Activated CD4-positive, alpha-beta T cell treated with anti-CD3 and anti-CD28 coated beads, Interleukin-2, amount 50 U/mL, for 16 hours (primary cell): ENCODE data around the gene NCOA1.
"Not testable (repeated sequence)": the region's sequence is repeated elsewhere in the genome, so short reads cannot be mapped to it uniquely, and the experiment has no call there.

Experiments used
- DNase-seq: peaks from one replicate; pipeline ENCODE4 v3.0.0-alpha.2; 2020

Gene NCOA1

DNA sequence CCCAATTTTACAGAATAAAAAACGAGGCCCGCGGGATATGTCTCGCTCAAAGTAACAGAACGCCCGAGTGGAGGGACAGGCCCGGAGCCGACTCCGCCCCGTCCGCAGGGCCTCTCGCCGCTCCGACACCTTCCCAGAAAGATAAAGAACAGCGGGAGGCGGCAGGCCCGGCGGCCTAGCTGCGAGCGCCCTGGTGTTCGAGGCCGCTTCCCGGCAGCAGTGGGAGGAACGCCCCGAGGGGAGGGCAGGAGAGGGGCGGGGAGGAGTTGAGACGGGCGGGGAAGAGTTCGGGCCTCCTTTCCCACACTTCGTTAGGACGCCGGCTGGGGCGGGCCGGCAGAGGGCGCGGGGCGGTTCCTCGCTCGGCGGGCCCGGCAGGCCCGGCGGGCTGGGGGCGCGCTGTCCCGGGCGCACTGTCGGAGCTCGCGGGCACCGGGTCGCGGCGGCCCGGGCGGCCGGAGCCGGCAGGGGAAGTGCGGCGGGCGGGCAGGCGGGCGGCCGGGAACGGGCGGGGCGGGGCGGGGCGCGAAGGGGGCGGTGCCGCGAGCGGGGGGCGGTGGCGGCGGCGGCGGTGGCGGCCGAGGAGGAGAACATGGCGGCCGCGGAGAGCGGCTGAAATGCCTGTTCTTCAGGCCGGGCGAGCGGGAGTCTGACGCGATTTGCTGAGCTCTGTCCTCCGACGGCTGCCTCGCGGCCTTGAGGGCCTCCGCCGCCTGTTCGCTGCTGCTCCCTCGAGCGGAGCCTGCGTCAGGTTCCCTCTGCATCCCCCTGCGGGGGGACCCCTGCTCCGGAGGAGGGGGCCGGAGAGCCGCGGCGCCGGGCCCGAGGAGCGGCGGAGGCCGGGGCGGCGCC lies at the start of gene NCOA1:
NCOA1 (plus strand) TSS at position 565 of the 852 bp plus-strand sequence. CDS start 167,424 bp downstream, outside the sequence.
- DNase-seq = peak; percentile 94

GRCh38 chr2:24448797-24449196 lies 42.3 kb upstream of the NCOA1 start:
- DNase-seq = no peak

- DNase-seq = no peak
These were observed 41.7 kb upstream of the NCOA1 start for GRCh38 chr2:24449344-24449743.

- DNase-seq = no peak
These were observed 39.1 kb upstream of the NCOA1 start for GRCh38 chr2:24451805-24452501.

GRCh38 chr2:24452502-24452885 lies 38.6 kb upstream of the NCOA1 start:
- no peak for DNase-seq

DNA sequence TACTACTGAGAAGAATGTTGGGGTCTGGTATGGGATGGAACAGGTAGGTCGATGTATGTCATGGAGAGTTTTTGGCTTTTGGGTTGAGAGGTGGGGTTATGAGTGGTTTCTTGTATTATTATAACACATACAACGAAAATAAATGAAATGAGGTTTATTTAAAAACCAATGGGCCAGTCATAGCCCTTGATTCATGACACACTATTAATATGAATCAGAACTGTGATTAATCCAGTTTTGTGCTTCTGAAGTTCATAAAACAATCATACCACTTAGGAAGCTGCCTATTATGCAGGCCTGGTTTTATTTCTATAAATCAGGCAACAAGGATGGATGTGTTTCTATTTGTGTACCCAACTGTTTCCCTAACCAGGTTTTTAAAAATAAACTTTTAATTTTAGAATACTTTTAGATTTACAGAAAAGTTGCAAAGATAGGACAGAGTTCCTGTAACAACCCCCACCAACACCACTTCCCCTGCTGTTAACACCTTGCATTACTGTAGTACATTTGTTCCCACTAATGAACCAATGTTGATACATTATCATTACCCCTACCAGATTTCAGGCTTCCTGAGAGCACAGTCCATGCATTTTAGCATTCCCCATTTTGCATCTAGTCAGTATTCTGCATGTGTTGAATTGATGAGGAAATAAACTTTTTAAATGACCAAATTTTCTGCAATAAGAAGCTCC lies 37.5 kb upstream of the NCOA1 start:
- DNase-seq = no peak

DNA sequence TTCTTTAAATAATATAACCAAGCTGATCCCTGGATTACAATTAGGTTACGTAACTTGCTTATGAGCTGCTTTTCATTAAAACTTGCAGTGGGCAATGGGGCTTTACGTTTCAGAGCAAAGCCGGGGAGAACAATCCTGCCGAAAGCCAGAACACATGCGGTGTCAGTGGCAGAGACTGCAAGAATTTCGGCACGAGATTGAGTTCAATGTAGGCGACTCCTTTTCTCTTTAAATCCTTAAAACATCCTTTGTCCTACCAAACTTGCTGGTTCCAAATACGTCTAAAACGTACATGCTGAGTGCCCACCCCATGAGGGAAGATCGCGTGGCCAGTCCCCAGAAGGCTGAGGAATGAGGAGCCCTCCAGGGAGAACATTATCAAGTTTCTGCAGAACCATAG lies 36.8 kb upstream of the NCOA1 start:
- DNase-seq = no peak

- peak; percentile 41 for DNase-seq
These were observed 34.2 kb upstream of the NCOA1 start for GRCh38 chr2:24456599-24457556.

GRCh38 chr2:24457696-24458386 lies 33.2 kb upstream of the NCOA1 start:
- no peak for DNase-seq

GRCh38 chr2:24459224-24460161 lies 31.6 kb upstream of the NCOA1 start:
- DNase-seq = no peak

GRCh38 chr2:24461685-24462084 lies 29.4 kb upstream of the NCOA1 start:
- DNase-seq = peak; percentile 4

GRCh38 chr2:24463271-24463670 lies 27.8 kb upstream of the NCOA1 start:
- no peak for DNase-seq

- DNase-seq = no peak
These were observed 23.9 kb upstream of the NCOA1 start for GRCh38 chr2:24466871-24467870.

DNA sequence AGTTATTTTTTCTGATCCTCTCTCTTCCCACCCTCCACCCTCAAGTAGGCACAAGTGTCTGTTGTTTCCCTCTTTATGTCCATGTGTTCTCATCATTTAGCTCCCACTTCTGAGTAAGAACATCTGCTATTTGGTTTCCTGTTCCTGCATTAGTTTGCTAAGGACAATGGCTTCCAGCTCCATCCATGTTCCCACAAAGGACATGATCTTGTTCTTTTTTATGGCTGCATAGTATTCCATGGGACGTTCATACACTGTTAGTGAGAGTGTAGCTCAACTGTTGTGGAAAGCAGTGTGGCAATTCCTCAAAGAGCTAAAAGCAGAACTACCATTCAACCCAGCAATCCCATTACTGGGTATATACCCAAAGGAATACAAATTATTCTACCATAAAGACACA lies 22.6 kb upstream of the NCOA1 start:
- not testable (repeated sequence) for DNase-seq

- DNase-seq = no peak
These were observed 21.9 kb upstream of the NCOA1 start for GRCh38 chr2:24469148-24469650.

DNA sequence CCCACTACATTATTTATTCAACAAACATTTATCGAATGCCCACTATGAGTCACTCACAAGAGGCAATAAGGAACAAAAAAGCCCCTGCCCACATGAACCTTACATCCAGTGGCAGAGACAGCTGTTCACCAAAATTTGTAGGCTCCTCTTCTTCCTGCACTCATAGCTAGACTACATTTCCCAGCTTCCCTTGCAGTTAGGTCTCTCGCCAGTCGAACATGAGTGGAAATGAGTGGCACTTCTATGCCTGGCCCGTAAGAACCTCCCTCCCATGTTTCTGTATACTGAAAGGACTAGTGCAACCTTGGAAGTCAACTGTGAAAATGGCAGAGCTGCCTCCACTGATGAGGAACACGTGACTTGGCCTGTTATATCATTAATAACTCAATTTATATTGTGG lies 19.4 kb upstream of the NCOA1 start:
- no peak for DNase-seq

DNA sequence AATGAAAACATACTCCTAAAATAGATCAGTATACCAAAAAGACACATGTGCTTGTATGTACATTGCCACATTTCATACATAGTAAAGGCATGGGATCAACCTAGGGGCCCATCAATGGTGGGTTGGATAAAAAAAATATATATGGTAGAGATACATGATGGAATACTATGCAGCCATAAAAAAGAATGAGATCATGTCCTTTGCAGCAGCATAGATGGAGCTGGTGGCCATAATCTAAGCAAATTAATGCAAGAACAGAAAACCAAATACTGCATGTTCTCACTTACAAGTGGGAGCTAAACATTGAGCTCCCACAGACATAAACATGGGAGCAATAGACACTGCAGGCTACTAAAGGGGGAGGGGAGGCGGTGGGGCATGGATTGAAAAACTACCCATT lies 18.6 kb upstream of the NCOA1 start:
- DNase-seq = no peak

GRCh38 chr2:24473626-24474025 lies 17.4 kb upstream of the NCOA1 start:
- DNase-seq = no peak

DNA sequence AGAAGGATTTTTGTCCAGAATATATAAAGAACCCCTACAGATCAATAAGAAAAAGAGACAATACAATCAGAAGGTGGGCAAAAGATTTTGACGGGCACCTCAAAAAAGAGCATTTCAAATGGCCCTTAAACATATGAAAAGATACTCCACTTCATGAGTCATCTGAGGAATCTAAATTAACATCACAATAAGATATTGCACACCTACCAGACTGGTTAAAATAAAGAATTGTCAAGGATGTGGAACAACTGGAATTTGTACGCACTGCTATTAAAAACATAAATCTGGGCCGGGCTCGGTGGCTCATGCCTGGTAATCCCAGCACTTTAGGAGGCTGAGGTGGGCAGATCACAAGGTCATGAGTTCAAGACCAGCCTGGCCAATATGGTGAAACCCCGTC lies 17.0 kb upstream of the NCOA1 start:
- no peak for DNase-seq
